Lower lobe of right lung (tissue), 2 donors: ENCODE results near the gene FILIP1. TPM values are rescaled to one million over a fixed set of nuclear protein-coding genes. Genes with fewer than 3 reads are reported as not detected.

Experiments
- ATAC-seq, 2 donors: fragments of 200-7000 bp; cut with Tn5 transposase; one replicate each; pipeline ENCODE4 v1.9.1; 2020 to 2022; ENCODE audit warnings: mild to moderate bottlenecking in 2 of 2, moderate library complexity in 2 of 2
- DNase-seq: peaks from one replicate; pipeline ENCODE4 v3.0.0-alpha.2; 2020
- H3K27ac ChIP-seq: fragments of 200-600 bp; one replicate; pipeline ENCODE4 v1.8.0; 2022
- H3K27me3 ChIP-seq: fragments of 200-600 bp; one replicate; pipeline ENCODE4 v1.8.0; 2022; ENCODE audit warnings: low read depth
- H3K36me3 ChIP-seq: fragments of 200-600 bp; one replicate; pipeline ENCODE4 v1.8.0; 2022; ENCODE audit warnings: mild to moderate bottlenecking
- H3K4me1 ChIP-seq: fragments of 200-600 bp; one replicate; pipeline ENCODE4 v1.8.0; 2022
- H3K4me3 ChIP-seq: fragments of 200-600 bp; one replicate; pipeline ENCODE4 v1.8.0; 2022; ENCODE audit warnings: mild to moderate bottlenecking
- H3K9me3 ChIP-seq: fragments of 200-600 bp; one replicate; pipeline ENCODE4 v1.8.0; 2022
- CTCF ChIP-seq: fragments of 200-600 bp; IDR thresholded peaks from one replicate; pipeline ENCODE4 v1.8.0; 2022; ENCODE audit warnings: antibody characterized with exemption, mild to moderate bottlenecking
- intact Hi-C: fragments of 100-400 bp; cut with DNase I; formaldehyde crosslinking; loops from one replicate; pipeline ENCODE4 v1.11.0; 2022
- total RNA-seq: library from RNA; stranded (reverse); fragmentation: NEBNext Ultra II Directional; extraction: Animal tissue kit (Norgen Biotek cat#: 25700); gene quantifications from one replicate; pipeline ENCODE4 v1.2.1, GENCODE V29; 2021
- donor health status: DM: no; HTN: yes; CAD: no; lungs with severe emphysema.

The FILIP1 gene
- total RNA-seq, 1 donor from 2014 or later, result 17.4 TPM

DNA sequence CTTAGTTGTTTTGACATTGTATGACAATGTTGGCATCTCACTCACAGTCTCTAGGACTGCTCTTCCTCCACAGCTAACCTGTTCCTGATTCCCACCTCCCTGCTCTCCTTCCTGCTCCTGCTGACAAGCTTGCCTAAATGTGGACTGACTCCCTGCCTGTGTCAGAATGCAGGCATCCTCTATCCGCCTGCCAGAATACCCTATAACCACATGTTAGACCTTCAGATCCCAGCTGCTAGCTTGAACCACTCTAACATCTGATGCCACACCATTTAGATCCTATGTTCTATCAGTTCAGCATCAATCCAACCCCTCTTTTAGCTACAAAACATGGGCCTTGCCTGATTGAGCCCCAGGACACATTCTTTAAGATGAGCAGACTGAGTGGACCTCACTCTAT, 12.2 kb downstream of the FILIP1 start:
- ATAC-seq (peak in 1 of 2 donors; percentile 5), DNase-seq (no peak)
- Histone ChIP-seq H3K36me3 (no peaks in the 10 kb centered on the region), H3K4me3 (no peak overlapping the region), H3K9me3 (no peaks in the 10 kb centered on the region), H3K27me3 (no peaks in the 10 kb centered on the region), H3K27ac (peak overlapping the region; percentile 44), H3K4me1 (peaks cover 12% of the 10 kb centered on the region)
- intact Hi-C loops, result no loop called here
- TF ChIP-seq CTCF, result no peak

DNA sequence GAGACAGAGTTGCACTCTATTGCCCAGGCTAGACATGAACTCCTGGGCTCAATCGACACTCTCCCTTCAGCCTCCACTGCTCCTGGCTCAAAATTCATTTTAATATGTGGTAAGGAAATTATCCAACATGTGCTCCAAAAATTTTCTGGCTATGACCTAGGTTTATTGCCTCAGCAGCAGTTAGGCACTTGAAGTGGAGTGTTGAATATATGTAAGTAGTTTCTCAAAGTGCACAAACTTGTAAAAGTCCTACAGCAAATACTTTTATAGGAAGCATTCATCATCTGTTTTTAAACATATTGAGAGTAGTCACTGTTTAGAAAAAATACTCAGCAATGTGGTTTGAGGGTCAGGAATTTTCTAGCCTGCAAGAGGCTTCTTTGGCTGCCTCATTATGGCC, 13.2 kb downstream of the FILIP1 start:
- ATAC-seq, result peak; percentile 62 to 85
- no peak overlapping the region for H3K4me3 ChIP-seq
- peak overlapping the region; percentile 44 for H3K27ac ChIP-seq
- H3K9me3 ChIP-seq, result no peaks in the 10 kb centered on the region
- no peaks in the 10 kb centered on the region for H3K27me3 ChIP-seq
- H3K36me3 ChIP-seq, result no peaks in the 10 kb centered on the region
- H3K4me1 ChIP-seq, result peaks cover 12% of the 10 kb centered on the region
- intact Hi-C loops, result no loop called here
- no peak for TF ChIP-seq CTCF
- no peak for DNase-seq

DNA sequence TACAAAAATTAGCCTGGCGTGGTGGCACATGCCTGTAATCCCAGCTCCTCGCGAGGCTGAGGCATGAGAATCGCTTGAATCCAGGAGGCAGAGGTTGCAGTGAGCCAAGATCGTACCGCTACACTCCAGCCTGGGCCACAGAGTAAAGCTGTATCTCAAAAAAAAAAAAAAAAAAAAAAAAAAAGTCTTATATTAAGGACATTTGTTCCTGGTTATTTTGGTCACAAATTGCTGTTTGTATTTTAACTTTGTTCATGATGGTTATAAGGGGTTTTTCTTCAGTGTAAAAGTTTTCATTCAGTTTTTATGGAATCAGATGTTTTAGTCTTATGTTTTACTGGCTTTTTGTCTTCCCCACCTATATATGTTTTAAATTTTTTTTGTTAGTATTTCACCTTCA, 13.9 kb downstream of the FILIP1 start:
- no peak for TF ChIP-seq CTCF
- Histone ChIP-seq H3K27ac (no peak overlapping the region), H3K27me3 (no peaks in the 10 kb centered on the region), H3K36me3 (no peaks in the 10 kb centered on the region), H3K4me1 (peaks cover 12% of the 10 kb centered on the region), H3K4me3 (no peak overlapping the region), H3K9me3 (no peaks in the 10 kb centered on the region)
- intact Hi-C loops, result no loop called here
- DNase-seq (no peak), ATAC-seq (no peak)

DNA sequence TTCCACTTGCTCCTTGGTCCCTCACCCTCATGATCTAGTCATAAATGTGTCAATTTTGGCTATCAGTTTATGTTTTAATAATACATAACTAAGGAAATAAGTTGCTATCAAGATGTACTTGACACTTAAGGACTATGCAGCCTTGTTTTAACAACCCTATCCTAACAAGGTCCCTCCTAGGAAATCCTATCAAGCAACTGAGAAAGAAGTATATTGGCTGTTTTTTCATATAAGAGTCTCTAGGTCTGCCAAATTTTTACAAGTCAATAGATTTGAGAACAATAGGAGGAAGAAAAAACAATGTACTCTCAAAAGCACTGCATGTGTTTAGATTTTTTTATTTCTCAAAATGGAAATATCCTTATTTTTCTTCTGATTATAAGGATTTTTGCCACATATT, 14.7 kb downstream of the FILIP1 start:
- Histone ChIP-seq H3K27ac (no peak overlapping the region), H3K36me3 (no peaks in the 10 kb centered on the region), H3K4me1 (peaks cover 12% of the 10 kb centered on the region), H3K4me3 (no peak overlapping the region), H3K27me3 (no peaks in the 10 kb centered on the region), H3K9me3 (no peaks in the 10 kb centered on the region)
- intact Hi-C loops, result no loop called here
- no peak for TF ChIP-seq CTCF
- DNase-seq, result no peak
- ATAC-seq, result no peak

DNA sequence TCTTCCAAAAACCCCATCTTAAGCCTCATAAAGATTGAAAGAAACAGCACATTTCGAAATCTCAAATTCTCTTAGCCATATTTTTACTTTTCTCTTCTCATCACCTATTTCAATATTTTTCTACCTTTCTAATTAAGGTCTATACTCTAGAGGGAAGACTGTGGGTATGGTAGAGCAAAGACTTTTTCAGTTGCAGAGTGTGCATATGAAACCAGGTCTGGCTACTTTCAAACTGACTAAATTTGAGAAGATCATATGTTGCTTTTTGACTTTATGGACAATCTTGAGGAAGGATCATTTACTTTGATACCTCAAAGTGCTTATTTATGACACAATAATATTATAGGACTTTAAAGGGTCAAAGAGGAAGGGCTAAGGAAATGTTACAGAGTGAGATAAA, 20.7 kb downstream of the FILIP1 start:
- no peak overlapping the region for H3K4me3 ChIP-seq
- no peak overlapping the region for H3K27ac ChIP-seq
- ATAC-seq, result no peak
- TF ChIP-seq CTCF, result no peak
- H3K27me3 ChIP-seq, result no peaks in the 10 kb centered on the region
- no peaks in the 10 kb centered on the region for H3K9me3 ChIP-seq
- H3K4me1 ChIP-seq, result no peaks in the 10 kb centered on the region
- no peak for DNase-seq
- intact Hi-C loops, result no loop called here
- no peaks in the 10 kb centered on the region for H3K36me3 ChIP-seq

DNA sequence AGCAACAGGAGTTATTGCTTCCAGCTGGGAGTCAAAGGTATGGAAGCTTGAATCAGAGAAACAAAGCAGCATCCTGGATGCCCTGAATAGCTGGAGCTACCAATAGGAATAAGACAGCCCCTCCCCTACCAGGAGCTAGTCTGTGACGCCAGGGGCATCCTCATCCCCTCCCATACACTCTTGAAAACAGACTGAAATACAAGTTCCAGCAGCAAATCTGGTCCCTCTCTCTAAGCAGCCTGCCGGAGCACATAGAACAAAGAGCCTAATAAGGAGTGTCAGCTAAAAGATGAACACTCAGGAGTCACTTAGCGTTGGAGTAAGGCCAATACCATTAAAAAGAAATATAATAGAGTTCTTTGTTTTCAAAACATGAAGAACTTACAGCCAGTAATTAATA, 25.6 kb downstream of the FILIP1 start:
- intact Hi-C loops, result no loop called here
- no peak for DNase-seq
- no peak overlapping the region for H3K27ac ChIP-seq

More for the DNA sequence above, 25.6 kb downstream of the FILIP1 start:
- Histone ChIP-seq H3K27me3 (no peaks in the 10 kb centered on the region), H3K9me3 (no peaks in the 10 kb centered on the region), H3K36me3 (no peaks in the 10 kb centered on the region), H3K4me1 (no peaks in the 10 kb centered on the region), H3K4me3 (no peak overlapping the region)
- ATAC-seq, result no peak
- TF ChIP-seq CTCF, result no peak
